HG03442 (cell line): ENCODE measurements around the gene PLCB4.

Source experiments
- ATAC-seq: cut with Tn5 transposase; IDR thresholded peaks from one replicate; pipeline ENCODE4 v1.9.1; 2021; ENCODE audit warnings: mild to moderate bottlenecking, moderate library complexity; ENCODE audit not compliant: unreplicated experiment

The PLCB4 gene

DNA sequence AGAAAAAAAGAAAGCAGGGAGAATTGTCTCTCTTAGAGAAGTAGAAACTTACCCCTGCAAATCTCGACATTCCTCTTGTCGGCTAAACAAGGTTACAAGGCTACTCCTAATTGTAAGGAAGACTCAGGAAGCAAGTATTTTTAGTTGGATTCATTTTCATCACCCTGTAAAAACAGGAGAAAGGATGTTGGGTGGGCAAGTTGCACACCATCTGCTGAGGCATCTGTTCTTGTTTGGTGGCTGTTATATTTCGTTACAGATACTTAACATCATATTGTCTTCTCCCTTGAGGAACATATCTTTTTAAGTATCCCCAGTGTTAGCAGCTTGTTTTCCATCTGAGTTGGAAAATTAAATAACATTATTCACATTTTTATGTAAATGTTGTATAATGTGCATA, 187.5 kb downstream of the PLCB4 start:
- no peak for ATAC-seq

DNA sequence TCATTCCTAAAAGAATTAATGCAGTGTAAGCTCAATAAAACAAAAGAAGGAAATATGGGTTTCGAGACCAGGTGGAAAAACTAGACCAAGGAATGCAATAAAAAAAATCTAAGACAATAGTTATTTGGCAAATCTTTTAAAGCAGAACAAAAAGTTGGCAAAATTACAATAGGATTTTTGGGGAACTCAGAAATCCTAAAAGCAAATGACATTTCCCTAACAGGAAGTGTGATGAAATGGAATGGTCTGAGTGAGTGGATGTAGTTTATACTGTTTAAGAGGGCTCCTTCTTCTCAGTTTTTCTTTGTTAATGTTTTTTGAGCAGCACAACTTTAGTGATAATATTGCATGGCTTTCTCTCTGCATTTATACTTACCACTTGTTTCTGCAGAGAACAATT, 190.0 kb downstream of the PLCB4 start:
- no peak for ATAC-seq

DNA sequence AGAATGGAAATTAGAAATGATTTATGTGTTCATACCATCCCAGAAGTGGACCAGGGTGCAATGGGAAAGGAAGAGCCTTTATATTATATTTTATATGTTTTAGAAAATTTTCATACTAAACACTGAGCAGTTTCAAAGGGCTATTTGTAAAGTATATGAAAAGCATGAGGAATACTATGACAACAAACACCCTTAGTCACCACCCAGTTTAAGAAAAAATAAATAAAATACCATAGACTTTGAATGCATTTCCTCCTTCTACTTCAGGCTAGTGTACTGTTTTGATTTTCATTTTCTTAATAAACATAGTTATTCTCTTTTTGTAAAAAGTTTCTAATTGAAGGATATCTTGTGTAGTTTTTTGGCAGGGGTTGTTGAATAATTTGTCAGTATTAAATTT, 191.1 kb downstream of the PLCB4 start:
- no peak for ATAC-seq

DNA sequence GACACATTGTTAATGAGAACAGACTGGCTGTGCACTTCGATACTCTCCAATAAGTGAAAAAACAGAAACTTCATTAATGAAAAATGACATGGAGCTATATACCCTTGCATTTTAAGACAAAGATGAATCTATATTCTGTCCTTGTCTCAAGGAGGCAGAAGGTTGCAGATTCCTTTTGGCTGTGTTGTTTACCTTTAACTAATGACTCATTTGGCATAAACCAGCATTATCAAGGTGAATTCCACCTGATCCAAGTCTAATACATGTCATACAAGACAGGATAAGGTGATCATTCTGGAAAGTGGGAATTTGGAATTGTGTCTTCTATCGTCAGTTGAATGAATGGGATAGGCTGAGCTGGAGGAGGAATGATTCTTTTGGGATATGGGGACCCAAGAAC, 192.9 kb downstream of the PLCB4 start:
- ATAC-seq: no peak

DNA sequence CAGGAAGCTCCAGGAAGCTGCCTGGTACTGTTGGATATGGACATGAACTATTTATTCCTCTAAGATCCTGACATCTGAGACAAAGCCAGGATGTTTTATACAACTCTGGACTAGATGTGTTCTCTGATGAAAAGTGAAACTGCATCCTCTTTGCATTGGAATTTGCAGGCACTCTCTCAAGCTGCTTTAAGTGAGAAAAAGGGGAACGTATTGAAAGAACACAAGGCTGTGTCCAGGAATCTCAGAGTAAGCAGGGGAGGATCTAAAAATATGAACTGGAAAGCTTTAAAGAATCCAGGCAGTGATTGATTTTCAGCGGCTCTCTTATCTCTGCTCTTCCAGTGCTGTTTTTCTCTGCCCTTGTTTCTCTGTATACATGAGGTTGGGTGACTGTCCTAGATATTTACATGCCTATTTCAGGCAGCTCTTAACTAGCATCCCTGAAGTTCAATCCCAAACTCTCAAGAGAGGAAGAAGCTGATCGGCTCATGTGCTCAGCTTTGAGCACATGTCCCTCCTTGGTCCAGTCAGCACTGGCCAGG, 193.8 kb downstream of the PLCB4 start:
- no peak for ATAC-seq

DNA sequence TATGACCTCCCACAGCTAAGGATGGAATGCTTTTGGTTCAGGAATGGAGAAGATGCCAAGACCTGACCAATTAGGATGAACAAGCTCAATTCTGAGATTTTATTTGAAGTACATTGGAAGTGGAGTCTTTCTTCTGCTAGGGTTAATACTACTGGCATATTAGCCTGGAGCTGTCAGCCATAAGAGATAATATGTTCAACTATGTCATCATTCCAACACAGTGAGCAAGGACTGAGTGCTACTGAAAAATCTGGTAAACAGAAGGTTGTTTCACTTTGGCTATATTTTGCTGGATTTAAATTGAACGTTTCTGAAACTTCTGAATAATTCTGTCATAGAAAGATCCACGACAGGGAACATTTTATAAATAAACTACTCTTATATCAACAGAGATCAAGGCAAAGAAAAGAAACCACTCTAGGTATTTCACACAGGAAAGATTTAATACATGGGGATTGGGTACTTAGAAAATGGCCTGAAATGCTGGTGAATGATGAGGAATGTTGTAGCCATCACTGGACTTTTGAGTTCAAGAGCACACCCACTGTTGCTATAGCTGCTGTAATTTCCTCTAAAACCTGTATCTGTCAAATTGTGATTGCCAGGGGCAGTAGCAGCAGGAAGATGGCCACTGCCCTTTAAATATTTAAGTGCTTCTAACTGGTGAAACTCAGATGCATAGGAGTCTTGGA, 200.5 kb downstream of the PLCB4 start:
- ATAC-seq: no peak

DNA sequence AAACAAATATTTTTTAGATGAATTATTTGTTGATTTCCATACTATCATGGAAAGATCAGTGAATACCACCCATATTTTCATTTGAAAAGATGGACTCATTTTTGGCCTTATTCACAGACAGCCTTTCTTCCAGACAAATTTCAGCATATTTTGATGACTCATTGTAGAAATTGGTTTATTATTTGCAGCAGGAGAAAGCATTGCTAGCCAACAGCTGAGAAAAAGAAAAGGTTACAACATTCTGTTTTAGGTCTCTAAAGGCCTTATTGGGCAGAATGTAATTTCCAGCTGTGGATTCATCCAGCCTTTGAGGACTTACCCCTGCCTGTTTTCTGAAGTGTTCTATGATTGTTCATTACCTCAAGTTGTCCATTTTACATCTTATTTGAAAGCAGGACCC, 201.9 kb downstream of the PLCB4 start:
- ATAC-seq: no peak

DNA sequence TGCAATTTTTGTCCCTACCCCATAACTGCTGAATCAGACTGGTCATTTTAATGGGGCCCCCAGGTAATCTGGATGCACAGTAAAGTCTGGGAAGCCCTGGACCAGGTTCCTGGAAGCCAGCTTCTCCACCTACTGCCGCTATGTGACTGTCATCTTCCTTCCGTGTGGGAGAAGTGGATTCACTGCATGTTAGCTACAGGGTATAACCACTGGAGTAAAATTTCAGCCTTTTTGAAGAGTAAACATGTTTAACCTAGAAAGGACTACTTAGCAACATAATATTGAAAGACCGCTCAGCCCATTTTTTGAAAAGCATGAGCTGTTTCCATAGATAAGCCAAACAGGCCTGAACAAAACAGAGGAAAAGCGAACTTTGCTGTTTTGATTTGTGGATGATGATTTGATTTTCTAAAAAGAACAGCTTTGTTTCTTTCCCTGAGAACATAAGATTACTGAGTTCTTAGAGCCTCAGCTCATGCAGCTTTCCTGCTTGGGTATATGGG, 208.1 kb downstream of the PLCB4 start:
- ATAC-seq: no peak

DNA sequence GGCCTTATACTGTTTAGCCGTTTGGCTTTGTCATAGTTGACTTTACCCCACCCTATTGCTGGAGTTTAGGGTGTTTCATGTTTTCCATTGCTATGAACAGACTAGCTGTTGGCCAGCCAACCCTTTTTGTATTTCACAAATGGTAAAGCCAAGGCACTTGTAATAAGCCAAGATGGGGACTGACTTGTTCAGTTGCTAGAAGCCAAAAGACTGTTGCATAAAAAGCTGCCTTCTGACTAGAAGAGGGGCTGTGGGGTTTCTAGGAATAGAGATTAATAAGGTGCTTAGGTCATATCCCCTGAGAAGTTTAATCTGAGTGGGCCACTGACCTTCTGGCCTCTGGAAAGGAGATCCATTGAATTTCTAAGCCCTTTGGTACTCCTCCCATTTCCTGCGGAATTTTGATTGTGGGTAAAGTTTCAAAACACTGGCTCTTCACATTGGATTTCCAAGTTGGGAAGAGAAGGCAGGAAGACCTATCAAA, 211.1 kb downstream of the PLCB4 start:
- no peak for ATAC-seq

DNA sequence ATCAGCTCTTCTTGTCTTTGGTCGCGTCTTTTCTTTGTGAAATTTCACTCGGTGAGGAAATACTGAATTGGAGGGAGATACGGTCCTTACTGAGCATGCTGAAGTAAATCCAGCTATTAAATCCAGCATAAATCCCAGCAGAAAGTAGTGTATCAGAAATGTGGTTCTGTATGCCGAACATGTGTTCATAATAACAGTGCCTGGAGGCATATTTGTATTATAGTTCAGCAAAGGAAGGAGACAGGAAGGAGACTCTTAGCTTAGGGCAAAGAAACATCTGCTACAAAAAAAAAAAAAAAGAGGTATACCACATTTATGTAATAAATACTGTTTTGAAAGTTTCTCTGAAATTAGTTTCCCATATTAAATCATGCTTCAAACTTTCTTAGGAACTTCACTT, 211.8 kb downstream of the PLCB4 start:
- no peak for ATAC-seq

DNA sequence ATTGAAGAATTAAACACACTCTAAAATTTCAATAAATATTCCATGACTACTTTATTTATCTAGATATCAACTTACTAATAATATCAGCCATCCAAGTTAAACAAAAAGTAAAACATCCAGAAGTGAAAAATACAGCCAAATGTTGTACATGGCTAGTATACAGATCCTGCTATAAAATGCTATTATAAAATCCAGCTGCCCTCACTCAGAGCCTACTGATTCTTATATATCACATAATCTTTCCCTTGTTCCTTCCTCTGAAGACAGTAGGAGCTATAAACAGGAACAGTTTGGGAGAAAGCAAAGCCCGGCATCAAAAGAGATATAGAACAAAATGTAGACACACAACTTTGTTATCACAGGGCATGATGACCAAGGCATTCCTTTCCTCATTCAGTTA, 212.9 kb downstream of the PLCB4 start:
- no peak for ATAC-seq

DNA sequence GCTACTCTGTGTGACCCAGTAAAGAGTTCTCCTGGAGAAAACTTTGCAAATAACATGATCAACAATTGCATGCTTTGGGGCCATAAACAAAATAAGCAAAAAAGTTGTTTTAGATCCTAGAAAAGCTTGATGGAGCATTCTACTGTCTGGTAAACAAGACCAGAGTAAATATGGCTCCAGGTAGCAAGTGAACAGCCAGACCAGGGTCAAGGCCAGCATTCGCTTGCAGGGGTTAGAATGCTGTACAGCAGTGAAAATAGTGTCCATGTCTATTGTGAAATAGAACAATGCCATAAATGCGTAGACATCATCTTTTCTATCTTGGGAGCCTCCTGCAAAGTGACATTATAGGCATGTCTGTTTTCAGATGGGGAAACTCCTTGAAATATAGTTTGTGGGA, 216.7 kb downstream of the PLCB4 start:
- no peak for ATAC-seq

DNA sequence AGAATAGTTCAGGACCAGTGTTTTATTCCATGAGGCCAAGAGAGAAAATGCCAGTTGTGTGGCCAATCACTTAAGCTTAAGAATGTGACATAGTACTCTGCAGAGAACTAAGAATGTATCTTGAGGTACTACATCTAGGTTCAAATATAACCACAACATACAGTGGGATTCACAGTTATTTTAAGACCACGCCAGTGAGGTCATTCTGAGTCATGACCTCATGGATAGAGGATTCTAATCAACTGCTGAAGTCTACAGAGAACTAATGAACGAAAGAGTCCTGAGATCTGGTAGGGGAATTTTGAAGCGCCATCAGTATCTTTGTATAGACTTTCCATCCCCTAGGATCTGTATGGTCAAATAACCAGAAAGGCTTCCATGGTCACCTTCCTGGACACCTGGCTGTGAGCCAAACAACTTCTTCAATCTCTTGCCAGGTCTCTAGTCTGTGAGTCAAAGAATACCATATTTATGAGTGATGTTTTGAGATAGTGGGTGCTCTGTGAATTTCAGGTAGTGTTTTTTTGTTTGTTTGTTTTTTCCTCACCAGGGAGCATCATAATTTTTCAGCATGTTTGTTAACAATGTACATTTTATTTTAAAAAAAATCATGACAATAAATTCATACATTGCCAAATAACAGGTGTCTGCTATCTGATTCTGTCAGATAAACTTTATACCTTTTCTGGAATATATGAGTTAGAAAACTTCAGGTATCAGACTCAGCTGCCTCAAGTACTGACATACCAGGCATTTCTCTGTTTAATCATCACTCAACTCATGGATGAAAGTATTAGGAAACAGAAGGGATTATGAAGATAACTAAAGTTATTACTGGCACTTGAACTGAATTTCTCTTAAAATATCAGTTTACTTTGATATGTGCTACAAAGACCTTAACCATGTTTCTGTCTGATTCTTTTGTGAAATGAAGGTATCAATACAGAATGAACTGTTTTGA, 217.9 kb downstream of the PLCB4 start:
- ATAC-seq: no peak

DNA sequence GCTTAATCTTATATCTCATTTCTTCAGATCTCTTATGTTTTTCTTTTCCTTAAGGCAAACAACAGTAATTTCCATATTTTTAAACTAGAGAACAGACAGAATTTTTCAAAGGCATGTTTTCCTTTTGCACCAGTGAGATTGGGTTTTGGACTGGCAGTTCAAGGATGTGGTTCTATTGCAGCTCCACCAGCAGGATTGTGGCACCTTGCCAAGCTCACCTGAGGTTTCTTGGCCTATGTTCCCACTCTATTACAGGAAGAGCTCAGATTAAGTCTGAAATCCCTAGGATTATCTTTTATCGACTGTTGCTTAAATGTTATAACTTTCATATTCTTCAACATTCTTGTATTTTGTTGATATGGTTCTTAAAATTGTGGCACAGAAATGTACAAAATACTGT, 218.9 kb downstream of the PLCB4 start:
- ATAC-seq: no peak

DNA sequence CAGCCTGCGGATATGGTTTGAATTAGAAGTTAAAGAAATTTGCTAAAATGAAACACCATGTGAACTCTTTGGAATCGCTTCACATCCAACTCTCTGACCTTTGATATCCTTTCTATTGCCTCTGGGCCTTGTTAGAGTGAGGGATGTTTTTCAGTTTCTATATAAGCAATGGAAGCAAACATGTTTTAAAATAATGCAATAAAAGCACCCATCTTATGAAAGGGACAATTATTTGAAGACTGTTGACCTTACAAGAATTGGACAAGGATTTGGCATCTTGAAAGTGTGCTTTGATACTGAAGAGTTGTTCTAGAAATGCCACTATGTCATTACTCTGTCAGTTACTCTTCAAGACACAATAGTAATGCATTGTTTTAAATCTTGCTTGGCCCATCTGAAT, 221.4 kb downstream of the PLCB4 start:
- no peak for ATAC-seq

DNA sequence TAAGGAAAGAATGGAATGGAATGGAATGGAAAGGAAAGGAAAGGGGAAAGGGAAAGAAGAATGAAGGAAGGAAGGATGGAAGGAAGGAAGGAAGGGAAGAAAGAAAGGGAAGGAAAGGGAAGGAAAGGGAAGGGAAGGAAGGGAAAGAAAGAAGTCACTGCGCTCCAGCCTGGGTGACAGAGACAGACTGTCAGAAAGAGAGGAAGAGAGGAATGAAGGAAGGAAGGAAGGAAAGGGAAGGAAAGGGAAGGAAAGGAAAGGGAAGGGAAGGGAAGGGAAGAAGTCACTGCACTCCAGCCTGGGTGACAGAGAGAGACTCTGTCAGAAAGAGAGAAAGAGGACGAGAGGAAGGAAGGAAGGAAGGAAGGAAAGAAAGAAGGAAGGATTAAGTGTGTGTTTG, 224.3 kb downstream of the PLCB4 start:
- ATAC-seq: no peak

DNA sequence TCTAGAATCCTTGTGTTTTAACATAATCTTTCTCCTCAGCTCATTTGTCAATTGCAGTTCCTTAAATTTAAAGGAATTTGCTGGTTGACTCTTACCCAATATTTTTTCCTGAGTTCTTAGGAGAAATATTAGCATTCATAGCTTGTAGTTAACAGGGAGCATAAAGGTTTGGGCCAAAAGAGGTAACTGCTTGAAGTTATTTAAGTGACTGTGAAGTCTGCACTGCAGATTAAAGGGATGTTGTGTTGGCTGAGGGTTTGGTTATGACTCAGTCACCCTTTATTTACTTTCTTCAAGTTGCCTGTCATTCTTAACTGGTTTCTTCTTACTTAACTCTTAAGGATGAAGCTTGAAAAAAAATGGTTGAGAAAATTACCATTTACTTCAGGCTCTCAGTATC, 225.2 kb downstream of the PLCB4 start:
- ATAC-seq: no peak

DNA sequence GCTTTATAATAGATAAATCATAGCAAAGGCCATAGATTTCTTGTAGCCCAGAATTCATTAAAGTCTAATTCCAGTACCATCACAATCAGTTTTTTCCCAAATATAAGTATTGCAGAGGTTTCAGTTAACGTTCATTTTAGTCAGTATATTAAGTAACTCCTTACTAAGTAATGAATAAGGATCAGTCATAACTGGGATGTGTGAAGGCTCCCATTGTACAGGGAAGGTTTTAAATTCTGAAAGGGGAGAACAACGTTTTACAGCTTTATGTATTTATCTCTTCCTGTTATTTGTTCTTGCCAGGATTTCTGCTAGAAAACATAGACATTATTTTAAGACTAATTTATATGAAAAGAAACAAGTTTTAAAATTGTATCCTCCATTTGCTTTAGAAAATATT, 230.0 kb downstream of the PLCB4 start:
- ATAC-seq: no peak

DNA sequence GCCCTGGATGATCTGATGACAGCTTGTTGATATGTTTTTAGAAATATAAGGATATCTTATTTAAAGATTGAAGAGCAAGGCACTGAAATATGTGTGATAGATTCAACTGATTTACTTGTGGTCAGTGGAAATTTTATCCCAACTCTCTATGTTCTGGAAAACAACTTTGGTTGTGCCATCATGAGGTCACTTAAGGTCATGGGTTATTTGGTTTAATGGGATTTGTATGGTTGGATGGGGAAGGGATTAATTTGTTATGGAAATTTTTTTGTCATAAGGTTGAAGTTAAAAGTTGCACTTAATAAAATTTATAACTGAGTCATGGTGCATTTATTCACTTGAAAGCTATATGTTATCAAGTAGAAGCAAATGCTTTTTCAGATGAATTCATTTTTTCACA, 231.2 kb downstream of the PLCB4 start:
- ATAC-seq: no peak

DNA sequence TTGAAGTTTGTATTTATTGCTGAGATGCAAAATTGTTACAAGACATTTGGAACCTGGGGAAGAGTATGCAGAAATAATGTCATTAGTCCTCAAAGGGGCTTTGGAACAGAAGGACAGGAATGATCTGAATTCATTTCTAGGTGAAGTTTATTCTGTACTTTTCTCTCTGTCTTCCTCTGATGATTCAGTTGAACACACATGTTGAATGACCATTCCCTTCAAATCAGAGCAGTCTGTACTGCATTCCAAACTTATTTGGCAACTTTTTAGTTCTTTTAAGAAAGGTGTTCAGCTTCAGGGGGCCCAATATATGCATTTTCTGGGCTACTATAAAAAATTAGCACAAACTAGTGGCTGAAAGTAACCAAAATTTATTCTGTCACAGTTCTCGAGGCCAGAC, 231.6 kb downstream of the PLCB4 start:
- ATAC-seq: no peak
